Osteocyte (in vitro differentiated cells): ENCODE results near the gene RPS15. TPM values are rescaled to one million over a fixed set of nuclear protein-coding genes. Genes with fewer than 3 reads are reported as not detected.

ENCODE experiments used
- DNase-seq: peaks from one replicate; pipeline ENCODE4 v3.0.0; 2021; ENCODE audit warnings: mixed read lengths; ENCODE audit not compliant: unreplicated experiment; ENCODE audit errors: extremely low spot score
- H3K27ac Mint-ChIP-seq: one replicate; pipeline ENCODE4 v1.8.0; 2021; ENCODE audit warnings: mild to moderate bottlenecking, mixed read lengths; ENCODE audit not compliant: unreplicated experiment
- H3K27me3 Mint-ChIP-seq: one replicate; pipeline ENCODE4 v1.8.0; 2021; ENCODE audit warnings: mixed read lengths; ENCODE audit not compliant: unreplicated experiment
- H3K36me3 Mint-ChIP-seq: one replicate; pipeline ENCODE4 v1.8.0; 2021; ENCODE audit warnings: mixed read lengths; ENCODE audit not compliant: unreplicated experiment
- H3K4me1 Mint-ChIP-seq: one replicate; pipeline ENCODE4 v1.8.0; 2021; ENCODE audit warnings: mixed read lengths; ENCODE audit not compliant: unreplicated experiment
- H3K4me3 Mint-ChIP-seq: one replicate; pipeline ENCODE4 v1.8.0; 2021; ENCODE audit warnings: mild to moderate bottlenecking, moderate library complexity, mixed read lengths; ENCODE audit not compliant: unreplicated experiment
- H3K9me3 Mint-ChIP-seq: one replicate; pipeline ENCODE4 v1.8.0; 2021; ENCODE audit warnings: mixed read lengths; ENCODE audit not compliant: unreplicated experiment
- CTCF ChIP-seq: fragments of 200-600 bp; sonication (generic); IDR thresholded peaks from 2 replicates; pipeline ENCODE4 v1.5.0; 2021; ENCODE audit warnings: antibody characterized with exemption, mild to moderate bottlenecking, moderate library complexity
- total RNA-seq: library from RNA; stranded (reverse); gene quantifications from 2 replicates; pipeline ENCODE4 v1.2.1, GENCODE V29; 2021

RPS15 gene
- total RNA-seq, 1 donor from 2014 or later: 932 TPM

GRCh38 chr19:1453525-1454364 lies 15.5 kb downstream of the RPS15 start:
- Mint-ChIP-seq H3K27ac (no peak overlapping the region), H3K27me3 (peaks cover 33% of the 10 kb centered on the region)

GRCh38 chr19:1455002-1455335 lies 16.8 kb downstream of the RPS15 start:
- Mint-ChIP-seq H3K27ac (no peak overlapping the region), H3K4me3 (no peak overlapping the region), H3K36me3 (no peaks in the 10 kb centered on the region), H3K9me3 (no peaks in the 10 kb centered on the region), H3K4me1 (peaks cover 5% of the 10 kb centered on the region), H3K27me3 (peaks cover 26% of the 10 kb centered on the region)
- TF ChIP-seq CTCF: no peak
- DNase-seq: no peak

More at GRCh38 chr19:1453525-1454364, 15.5 kb downstream of the RPS15 start:
- no peaks in the 10 kb centered on the region for H3K36me3 Mint-ChIP-seq
- H3K4me3 Mint-ChIP-seq: no peak overlapping the region
- H3K4me1 Mint-ChIP-seq: peaks cover 9% of the 10 kb centered on the region
- TF ChIP-seq CTCF: no peak
- DNase-seq: no peak
- no peaks in the 10 kb centered on the region for H3K9me3 Mint-ChIP-seq

- Mint-ChIP-seq H3K27ac (no peak overlapping the region), H3K36me3 (no peaks in the 10 kb centered on the region), H3K4me3 (no peak overlapping the region), H3K27me3 (peaks cover 23% of the 10 kb centered on the region), H3K4me1 (peaks cover 2% of the 10 kb centered on the region), H3K9me3 (no peaks in the 10 kb centered on the region)
- no peak for TF ChIP-seq CTCF
- DNase-seq: no peak
These were observed 17.3 kb downstream of the RPS15 start for GRCh38 chr19:1455336-1456120.

GRCh38 chr19:1456121-1456900 lies 18.1 kb downstream of the RPS15 start:
- Mint-ChIP-seq H3K27me3 (peaks cover 15% of the 10 kb centered on the region), H3K4me1 (peaks cover 2% of the 10 kb centered on the region), H3K27ac (no peak overlapping the region), H3K9me3 (no peaks in the 10 kb centered on the region), H3K4me3 (no peak overlapping the region), H3K36me3 (no peaks in the 10 kb centered on the region)
- TF ChIP-seq CTCF: no peak
- DNase-seq: no peak
